Stimulated activated CD8-positive, alpha-beta memory T cell treated with anti-CD3 and anti-CD28 coated beads, Interleukin-7, amount 100 ng/mL, for 4 hours (primary cell): Measurements from ENCODE around the gene CCNG1.

Source experiments
- DNase-seq, 2 donors: peaks; one replicate each; pipeline ENCODE4 v3.0.0-alpha.2; 2020; ENCODE audit warnings: low read depth in 2 of 2

Gene CCNG1

GRCh38 chr5:163489055-163489744 is 51.8 kb downstream of the CCNG1 start:
- no peak for DNase-seq

- DNase-seq, result no peak
Observed at GRCh38 chr5:163489745-163490075, 52.3 kb downstream of the CCNG1 start.
